Activated T-cell treated with anti-CD3 and anti-CD28 coated beads, Interleukin-2, amount 50 U/mL, for 24 hours (primary cell): Measurements from ENCODE around the gene HJURP.
A peak's percentile ranks its signal among the peaks of the same experiment; 100 is the strongest.

Experiments
- DNase-seq: peaks from one replicate; pipeline ENCODE4 v3.0.0-alpha.2; 2020
- H3K27ac Mint-ChIP-seq: 2 replicates; pipeline ENCODE4 v1.8.0; 2020; ENCODE audit warnings: mild to moderate bottlenecking, mixed read lengths
- H3K27me3 Mint-ChIP-seq: 2 replicates; pipeline ENCODE4 v1.8.0; 2020; ENCODE audit warnings: mixed read lengths
- H3K36me3 Mint-ChIP-seq: 2 replicates; pipeline ENCODE4 v1.8.0; 2020; ENCODE audit warnings: low read depth, mixed read lengths
- H3K4me1 Mint-ChIP-seq: 2 replicates; pipeline ENCODE4 v1.8.0; 2020; ENCODE audit warnings: low read depth, mixed read lengths
- H3K4me3 Mint-ChIP-seq: 2 replicates; pipeline ENCODE4 v1.8.0; 2020; ENCODE audit warnings: mild to moderate bottlenecking, moderate library complexity, mixed read lengths
- H3K9me3 Mint-ChIP-seq: 2 replicates; pipeline ENCODE4 v1.8.0; 2020; ENCODE audit warnings: mixed read lengths

The HJURP gene

GRCh38 chr2:233817361-233817911 lies 36.9 kb downstream of the HJURP start:
- Mint-ChIP-seq H3K4me3 (no peak overlapping the region), H3K27me3 (peaks cover 2% of the 10 kb centered on the region), H3K9me3 (no peaks in the 10 kb centered on the region), H3K27ac (no peak overlapping the region), H3K4me1 (no peaks in the 10 kb centered on the region), H3K36me3 (no peaks in the 10 kb centered on the region)
- DNase-seq: no peak

GRCh38 chr2:233816771-233817170 lies 37.6 kb downstream of the HJURP start:
- no peak for DNase-seq
- H3K9me3 Mint-ChIP-seq: no peaks in the 10 kb centered on the region
- H3K4me1 Mint-ChIP-seq: no peaks in the 10 kb centered on the region
- H3K27ac Mint-ChIP-seq: no peak overlapping the region
- H3K4me3 Mint-ChIP-seq: no peak overlapping the region
- H3K36me3 Mint-ChIP-seq: no peaks in the 10 kb centered on the region
- H3K27me3 Mint-ChIP-seq: peaks cover 6% of the 10 kb centered on the region

- Mint-ChIP-seq H3K27ac (no peak overlapping the region), H3K4me3 (no peak overlapping the region), H3K36me3 (no peaks in the 10 kb centered on the region), H3K4me1 (no peaks in the 10 kb centered on the region), H3K27me3 (peaks cover 6% of the 10 kb centered on the region), H3K9me3 (no peaks in the 10 kb centered on the region)
- no peak for DNase-seq
Observed at GRCh38 chr2:233816334-233816733, 38.0 kb downstream of the HJURP start.

- no peak for DNase-seq
- Mint-ChIP-seq H3K4me3 (no peak overlapping the region), H3K36me3 (no peaks in the 10 kb centered on the region), H3K4me1 (no peaks in the 10 kb centered on the region), H3K27ac (no peak overlapping the region), H3K9me3 (no peaks in the 10 kb centered on the region), H3K27me3 (peaks cover 6% of the 10 kb centered on the region)
Observed at GRCh38 chr2:233815861-233816260, 38.5 kb downstream of the HJURP start.

- Mint-ChIP-seq H3K27ac (no peak overlapping the region), H3K4me1 (no peaks in the 10 kb centered on the region), H3K9me3 (no peaks in the 10 kb centered on the region), H3K4me3 (no peak overlapping the region), H3K36me3 (no peaks in the 10 kb centered on the region), H3K27me3 (peaks cover 15% of the 10 kb centered on the region)
- no peak for DNase-seq
Observed at GRCh38 chr2:233814056-233814835, 40.1 kb downstream of the HJURP start.

- H3K27ac Mint-ChIP-seq: no peak overlapping the region
- no peaks in the 10 kb centered on the region for H3K4me1 Mint-ChIP-seq
- peaks cover 21% of the 10 kb centered on the region for H3K27me3 Mint-ChIP-seq
- H3K9me3 Mint-ChIP-seq: no peaks in the 10 kb centered on the region
- DNase-seq: no peak
- H3K4me3 Mint-ChIP-seq: no peak overlapping the region
- H3K36me3 Mint-ChIP-seq: no peaks in the 10 kb centered on the region
Observed at GRCh38 chr2:233813236-233814055, 40.9 kb downstream of the HJURP start.

GRCh38 chr2:233811732-233812131 lies 42.6 kb downstream of the HJURP start:
- H3K9me3 Mint-ChIP-seq: no peaks in the 10 kb centered on the region
- no peaks in the 10 kb centered on the region for H3K36me3 Mint-ChIP-seq
- peak; percentile 11 for DNase-seq
- no peaks in the 10 kb centered on the region for H3K4me1 Mint-ChIP-seq
- no peak overlapping the region for H3K27ac Mint-ChIP-seq
- H3K4me3 Mint-ChIP-seq: no peak overlapping the region
- peaks cover 21% of the 10 kb centered on the region for H3K27me3 Mint-ChIP-seq

- H3K4me1 Mint-ChIP-seq: no peaks in the 10 kb centered on the region
- no peaks in the 10 kb centered on the region for H3K36me3 Mint-ChIP-seq
- no peak for DNase-seq
- no peak overlapping the region for H3K4me3 Mint-ChIP-seq
- H3K9me3 Mint-ChIP-seq: no peaks in the 10 kb centered on the region
- peaks cover 21% of the 10 kb centered on the region for H3K27me3 Mint-ChIP-seq
- H3K27ac Mint-ChIP-seq: no peak overlapping the region
Observed at GRCh38 chr2:233811087-233811486, 43.2 kb downstream of the HJURP start.

GRCh38 chr2:233810385-233810784 lies 44.0 kb downstream of the HJURP start:
- no peak for DNase-seq
- Mint-ChIP-seq H3K9me3 (no peaks in the 10 kb centered on the region), H3K36me3 (no peaks in the 10 kb centered on the region), H3K4me3 (no peak overlapping the region), H3K4me1 (no peaks in the 10 kb centered on the region), H3K27ac (no peak overlapping the region), H3K27me3 (peaks cover 21% of the 10 kb centered on the region)

- no peaks in the 10 kb centered on the region for H3K4me1 Mint-ChIP-seq
- no peaks in the 10 kb centered on the region for H3K36me3 Mint-ChIP-seq
- no peak overlapping the region for H3K4me3 Mint-ChIP-seq
- H3K27ac Mint-ChIP-seq: no peak overlapping the region
- peaks cover 23% of the 10 kb centered on the region for H3K27me3 Mint-ChIP-seq
- H3K9me3 Mint-ChIP-seq: no peaks in the 10 kb centered on the region
- DNase-seq: peak; percentile 11
Observed at GRCh38 chr2:233807966-233808935, 46.1 kb downstream of the HJURP start.

- H3K4me1 Mint-ChIP-seq: no peaks in the 10 kb centered on the region
- DNase-seq: peak; percentile 3
- no peaks in the 10 kb centered on the region for H3K9me3 Mint-ChIP-seq
- H3K36me3 Mint-ChIP-seq: no peaks in the 10 kb centered on the region
- H3K27me3 Mint-ChIP-seq: peaks cover 30% of the 10 kb centered on the region
- H3K27ac Mint-ChIP-seq: no peak overlapping the region
- no peak overlapping the region for H3K4me3 Mint-ChIP-seq
Observed at GRCh38 chr2:233807215-233807865, 47.0 kb downstream of the HJURP start.

- Mint-ChIP-seq H3K36me3 (no peaks in the 10 kb centered on the region), H3K4me3 (no peak overlapping the region), H3K27me3 (peaks cover 22% of the 10 kb centered on the region), H3K4me1 (peaks cover 2% of the 10 kb centered on the region), H3K9me3 (no peaks in the 10 kb centered on the region), H3K27ac (no peak overlapping the region)
- DNase-seq: no peak
Observed at GRCh38 chr2:233803994-233804393, 50.3 kb downstream of the HJURP start.

GRCh38 chr2:233803292-233803911 lies 50.9 kb downstream of the HJURP start:
- Mint-ChIP-seq H3K4me1 (peaks cover 2% of the 10 kb centered on the region), H3K27ac (no peak overlapping the region), H3K27me3 (peaks cover 20% of the 10 kb centered on the region), H3K9me3 (no peaks in the 10 kb centered on the region), H3K4me3 (no peak overlapping the region), H3K36me3 (no peaks in the 10 kb centered on the region)
- peak; percentile 9 for DNase-seq
